NOMO-1 treated with dmso at 0.1 percent for 144 hours (cell line): Measurements from ENCODE around the gene SESN3.
"Not testable (repeated sequence)": the region's sequence is repeated elsewhere in the genome, so short reads cannot be mapped to it uniquely, and the experiment has no call there.

Source experiments
- DNase-seq: peaks from one replicate; lab custom pipeline; 2025; ENCODE audit not compliant: unreplicated experiment; lab: John Stamatoyannopoulos, UW

The SESN3 gene

GRCh38 chr11:95251896-95252295 is 20.9 kb upstream of the SESN3 start:
- DNase-seq, result not testable (repeated sequence)

DNA sequence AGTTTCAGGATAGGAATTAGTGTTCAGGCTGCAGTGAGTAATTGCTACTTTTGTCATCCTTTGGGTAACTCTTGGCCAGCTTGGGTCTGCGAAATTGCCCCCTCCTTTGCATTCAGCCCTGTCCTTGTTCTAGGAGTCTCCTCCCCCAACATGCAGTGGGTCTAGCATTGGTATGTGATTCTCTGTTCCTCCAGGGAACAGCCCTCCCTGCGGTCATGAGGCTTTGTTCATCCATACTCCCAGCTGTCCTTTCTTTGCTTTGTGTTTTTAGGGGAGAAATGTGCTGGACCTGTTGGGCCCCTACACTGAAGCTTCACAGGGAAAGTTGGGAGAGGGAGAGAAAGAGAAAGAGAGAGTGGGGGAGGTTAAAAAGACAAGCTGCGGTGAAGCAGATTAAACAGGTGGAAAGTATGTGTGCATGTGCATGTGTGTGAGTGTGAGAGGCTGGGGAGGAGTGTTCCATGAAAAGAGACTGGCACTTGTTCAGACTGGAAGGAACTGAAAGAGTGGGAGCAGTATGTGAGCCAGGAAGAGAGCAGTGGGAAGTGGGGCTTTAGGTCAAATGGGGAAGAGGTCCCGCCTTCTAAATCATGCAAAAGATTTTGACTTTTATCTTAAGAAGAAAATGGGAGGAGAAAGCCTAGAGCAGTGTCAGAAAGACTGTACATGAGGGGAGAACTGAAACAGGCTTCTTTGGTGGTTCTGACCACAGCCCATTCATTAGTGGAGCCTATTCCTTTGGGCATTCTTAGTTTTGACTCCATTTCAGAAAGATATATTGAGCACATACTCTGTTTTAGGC is 17.9 kb upstream of the SESN3 start:
- no peak for DNase-seq

GRCh38 chr11:95247883-95248282 is 16.9 kb upstream of the SESN3 start:
- DNase-seq, result no peak

DNA sequence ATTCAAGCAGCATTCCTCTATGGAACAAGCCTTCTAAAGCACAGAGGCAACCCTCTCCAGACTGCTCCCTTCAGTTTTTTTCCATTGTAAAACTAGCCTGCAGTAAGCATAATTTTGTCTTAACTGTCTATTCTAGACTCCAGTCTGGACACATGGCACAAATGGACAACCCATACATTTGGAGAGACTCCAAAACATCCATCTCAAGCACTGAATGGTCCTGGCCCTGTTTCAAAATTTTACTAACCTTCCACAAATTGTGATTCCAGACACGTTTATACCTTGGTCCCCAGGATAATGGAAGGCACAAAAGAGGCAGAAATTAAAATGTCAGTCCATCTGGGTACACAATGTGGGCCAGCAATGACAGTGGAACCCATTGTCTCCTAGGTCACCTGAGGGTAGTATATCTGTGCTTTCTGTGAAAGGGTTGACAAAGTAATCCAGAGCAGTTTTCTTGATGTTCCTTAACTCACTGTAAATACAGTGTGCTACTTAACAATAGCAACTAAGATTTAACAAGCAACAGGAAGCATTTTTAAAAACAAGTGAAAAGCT is 16.2 kb upstream of the SESN3 start:
- DNase-seq, result no peak

DNA sequence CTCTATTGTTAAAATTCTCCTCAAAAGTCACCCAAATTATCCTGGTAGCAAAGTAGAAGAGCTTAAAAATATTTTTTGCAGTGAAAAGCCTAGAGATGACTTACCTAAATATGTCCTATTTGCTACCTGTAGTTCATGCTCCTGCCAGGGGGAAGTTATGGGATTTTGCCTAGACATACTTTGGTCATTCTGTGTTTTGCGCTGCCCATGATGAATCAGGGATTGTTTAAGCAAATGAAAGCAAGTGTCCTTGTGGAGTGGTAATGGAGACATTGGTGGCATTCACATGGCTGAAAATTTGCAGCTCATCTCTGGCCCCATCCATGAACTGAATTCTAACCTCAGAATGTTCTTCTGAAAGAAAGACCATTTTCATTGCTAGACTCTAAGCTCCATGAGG is 14.6 kb upstream of the SESN3 start:
- DNase-seq, result no peak

DNA sequence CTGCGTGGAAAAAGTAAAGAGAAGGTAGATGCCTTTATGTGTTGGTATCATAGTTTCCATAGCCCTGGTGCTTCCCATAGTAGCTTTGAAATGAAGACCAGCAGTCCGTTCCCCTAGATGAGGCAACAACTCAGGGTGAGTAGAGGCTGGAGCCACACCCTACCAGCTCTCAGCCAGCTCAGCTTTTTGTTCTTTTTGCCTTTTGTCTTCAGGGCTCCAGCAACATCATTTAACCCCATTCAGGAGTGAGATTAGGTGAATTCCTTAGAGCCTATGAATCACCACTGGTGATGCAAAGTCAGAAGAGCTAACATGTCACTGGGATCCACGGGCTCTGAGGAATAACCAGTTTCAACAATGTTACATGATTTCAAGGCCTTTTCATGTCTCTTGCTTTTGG is 14.0 kb upstream of the SESN3 start:
- DNase-seq, result peak; percentile 41

DNA sequence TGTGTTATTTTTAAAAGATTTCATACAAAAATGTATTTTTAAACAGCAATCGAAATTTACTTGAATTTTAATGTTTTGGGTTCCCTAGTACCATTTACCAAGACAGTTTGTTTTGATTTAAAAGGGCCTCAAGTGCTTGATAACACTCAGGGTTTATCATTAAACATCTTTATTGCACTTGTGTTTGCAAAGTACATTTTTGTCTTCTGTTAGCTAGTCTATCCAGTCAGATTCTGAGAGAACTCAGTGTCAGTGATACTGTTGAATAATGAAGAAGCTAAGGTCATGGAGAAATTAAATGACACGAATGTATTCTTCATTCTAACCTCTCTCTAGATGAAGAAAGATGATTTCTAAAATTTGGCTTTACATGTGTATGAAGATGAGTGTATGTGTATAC is 12.7 kb upstream of the SESN3 start:
- no peak for DNase-seq

DNA sequence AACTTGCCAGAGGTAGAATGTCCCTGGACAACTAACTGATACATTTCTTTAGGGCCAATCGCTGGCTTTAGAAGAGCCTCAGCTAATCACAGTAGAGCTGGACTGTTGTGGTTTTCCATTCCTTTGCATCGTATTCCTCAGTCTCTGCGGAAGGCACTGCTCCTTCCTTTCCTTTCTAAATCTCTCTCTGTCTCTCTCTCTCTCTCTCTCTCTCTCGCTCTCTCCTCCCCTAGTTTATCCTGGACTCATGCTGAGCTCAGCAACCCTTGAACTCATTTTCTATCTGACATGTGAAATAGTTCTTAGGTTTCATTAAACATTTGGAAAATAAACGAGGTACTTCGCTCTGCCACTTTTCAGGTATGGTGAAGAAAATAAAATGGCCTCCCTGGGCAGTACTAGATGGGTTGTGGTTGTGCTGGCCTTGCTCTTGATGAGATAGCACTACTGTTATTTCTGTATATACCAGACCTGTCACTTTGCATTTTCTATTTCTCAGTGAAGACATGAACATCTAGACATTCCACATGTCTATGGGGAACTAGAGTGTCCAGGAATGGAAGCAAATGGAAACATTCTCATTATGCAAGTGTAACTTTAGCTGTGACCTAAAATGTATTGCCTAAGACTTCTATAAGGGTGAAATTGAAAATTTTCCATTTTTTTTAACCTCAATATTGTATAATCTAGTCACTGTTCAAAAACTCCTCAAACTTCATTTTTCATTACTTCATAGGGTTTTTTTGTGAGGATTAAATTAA is 12.0 kb upstream of the SESN3 start:
- no peak for DNase-seq

DNA sequence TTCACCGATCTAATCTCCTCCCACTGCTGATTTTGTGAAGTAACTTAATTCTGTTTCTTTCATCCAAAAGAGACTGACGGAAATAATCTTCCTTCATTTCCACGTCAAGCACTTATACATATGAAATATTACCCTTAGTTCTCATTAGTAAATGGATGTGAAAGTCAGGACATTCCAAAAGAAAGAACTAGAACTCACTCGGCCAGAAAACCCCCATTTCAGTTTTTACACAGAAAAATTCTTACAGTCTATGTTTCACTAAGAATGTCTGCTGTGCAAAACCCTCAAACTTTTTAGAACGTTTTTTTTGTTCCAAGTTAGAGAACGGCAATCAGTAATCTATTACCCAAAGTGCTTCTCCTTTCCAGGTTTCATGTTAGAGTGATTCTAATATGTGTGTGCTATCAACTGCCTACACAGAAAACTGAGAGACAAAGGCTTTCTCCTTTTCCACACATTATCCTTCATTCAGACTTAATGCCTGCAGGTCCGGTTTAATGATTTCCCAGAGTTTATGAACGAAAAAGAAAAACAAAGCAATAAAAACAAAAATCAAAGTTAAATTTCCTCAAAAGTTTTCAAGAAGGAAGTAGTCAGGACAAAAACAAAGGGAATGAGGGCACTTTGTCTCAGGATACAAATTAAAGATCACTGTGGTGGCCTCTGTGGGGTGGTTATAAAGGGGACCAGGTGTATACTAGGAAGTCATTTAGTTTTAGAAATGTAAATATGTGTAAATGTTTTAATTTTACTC is 11.3 kb upstream of the SESN3 start:
- DNase-seq, result peak; percentile 30

DNA sequence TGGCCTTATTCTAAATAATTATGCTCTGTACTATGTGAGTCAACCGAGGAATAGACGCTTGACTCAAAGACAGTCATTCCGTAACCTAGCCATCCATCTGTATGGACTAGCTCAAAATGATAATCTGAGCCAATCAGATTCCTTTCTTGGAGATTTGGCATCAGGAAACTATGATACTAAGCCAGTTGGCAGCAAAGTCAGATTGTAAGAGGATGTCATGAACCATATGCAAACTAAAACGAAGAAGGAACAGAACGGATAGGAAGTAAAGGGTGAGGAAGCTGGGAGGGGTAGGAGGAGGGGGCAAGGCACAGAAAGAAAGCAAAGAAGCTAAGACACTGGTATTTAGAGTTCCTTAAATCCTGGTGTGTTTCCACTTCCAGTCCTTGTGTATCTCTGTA is 10.7 kb upstream of the SESN3 start:
- DNase-seq, result peak; percentile 42

GRCh38 chr11:95239871-95240649 is 9.1 kb upstream of the SESN3 start:
- no peak for DNase-seq

GRCh38 chr11:95232666-95233065 is 1.7 kb upstream of the SESN3 start:
- DNase-seq, result peak; percentile 49

GRCh38 chr11:95231881-95232605 is 1.0 kb upstream of the SESN3 start:
- DNase-seq, result peak; percentile 49

GRCh38 chr11:95230810-95231126 is 234 bp downstream of the SESN3 start:
- DNase-seq, result no peak

- no peak for DNase-seq
These were observed 801 bp downstream of the SESN3 start for GRCh38 chr11:95229993-95230809.

DNA sequence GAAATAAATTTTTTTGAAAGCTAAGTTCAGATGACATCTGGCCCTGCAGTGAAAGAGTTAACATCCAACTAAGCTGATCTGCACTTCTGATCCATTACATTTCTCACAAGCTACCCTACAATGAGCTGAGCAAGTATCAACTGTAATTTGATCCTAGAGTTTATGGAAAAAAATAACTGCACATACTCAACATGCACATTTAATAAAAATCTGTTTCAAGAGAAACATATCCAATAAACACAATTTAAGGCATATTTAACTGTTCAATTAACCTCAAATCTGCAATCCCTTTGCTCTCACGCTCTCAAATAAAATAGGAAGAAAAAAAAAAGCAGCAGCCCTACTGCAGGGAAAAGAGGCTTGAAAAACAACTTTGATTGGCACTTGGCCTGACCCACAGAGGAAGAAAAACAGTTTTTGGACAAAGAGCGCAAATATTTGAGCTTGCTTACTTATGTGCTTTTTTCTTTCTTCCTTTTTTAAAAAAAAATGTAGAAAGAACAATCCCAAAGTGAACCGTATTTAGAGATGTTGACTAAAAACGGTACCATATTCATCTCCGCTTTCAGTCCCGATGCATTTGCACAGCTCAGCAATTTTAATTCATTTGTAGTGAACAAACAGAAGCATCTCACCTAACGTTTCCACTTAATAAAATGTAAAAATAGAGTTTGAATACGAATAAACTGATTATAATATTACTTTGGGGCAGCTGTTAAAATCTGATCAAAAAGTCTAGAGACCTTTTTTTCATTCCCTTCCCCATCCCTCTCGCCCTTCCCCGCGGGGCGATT is 1.6 kb downstream of the SESN3 start:
- DNase-seq, result no peak

DNA sequence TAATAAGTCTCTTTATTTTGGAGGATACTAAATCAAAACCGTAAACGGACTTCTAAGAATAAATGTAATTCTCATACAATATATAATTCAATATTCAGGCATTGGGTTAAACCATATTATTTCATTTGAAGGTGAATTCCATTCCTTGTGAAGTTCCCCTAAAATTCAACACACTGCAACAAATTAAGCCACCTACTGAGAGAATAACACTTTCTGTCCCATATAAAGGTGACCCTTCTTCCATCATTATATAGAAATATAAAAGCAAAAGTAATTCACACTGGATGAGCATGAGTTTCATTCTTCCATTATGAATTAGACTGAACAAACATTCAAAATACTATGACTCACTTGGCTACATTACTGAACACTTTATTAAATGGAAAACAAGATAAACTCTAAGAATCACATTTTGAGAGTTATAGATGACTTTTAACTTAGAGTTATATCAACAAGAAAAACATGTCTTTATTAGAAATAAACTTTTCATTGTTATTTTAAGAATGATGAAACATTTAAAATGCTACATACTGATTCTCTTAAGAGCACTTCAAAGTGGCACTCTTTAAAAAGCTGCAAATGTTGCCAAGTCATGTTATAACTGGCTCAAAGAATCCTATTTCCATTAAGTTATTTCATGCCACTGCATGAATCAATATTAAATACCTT is 2.8 kb downstream of the SESN3 start:
- DNase-seq, result no peak

- DNase-seq, result not testable (repeated sequence)
These were observed 3.9 kb downstream of the SESN3 start for GRCh38 chr11:95227060-95227459.
